ENCODE measurements around the gene PCAT6.

PCAT6 gene

DNA sequence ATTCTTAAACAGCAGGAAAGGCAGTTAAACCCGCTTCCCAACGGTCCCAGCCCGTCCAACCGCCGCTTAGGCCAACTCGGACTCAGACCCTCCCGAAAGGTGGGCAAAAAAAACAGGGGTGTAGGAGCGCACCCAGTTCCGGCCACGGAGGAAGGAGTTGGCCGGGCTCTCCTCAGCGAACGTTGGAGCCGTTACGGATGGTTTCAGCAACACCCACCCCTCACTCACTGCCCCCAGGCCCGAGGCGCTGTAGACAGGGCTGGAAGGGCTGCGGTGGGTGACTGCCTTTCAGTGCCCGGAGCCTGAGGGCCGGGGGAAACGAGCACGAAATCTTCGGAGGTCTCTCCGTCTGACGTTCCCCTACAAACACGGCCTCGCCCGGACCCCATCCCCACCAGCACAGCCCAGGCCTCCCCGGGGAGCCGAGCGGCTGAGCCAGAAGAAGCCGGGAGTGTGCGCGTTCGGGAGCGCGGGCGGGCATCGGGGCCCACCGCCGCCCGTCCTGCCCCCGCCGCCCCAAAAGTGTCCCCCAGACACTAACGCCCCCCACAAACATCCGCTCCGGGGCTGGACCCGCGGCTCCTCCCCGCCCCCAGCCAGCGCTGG, 3.8 kb upstream of the PCAT6 start:
- Histone ChIP-seq H3K27ac (ENCODE audit: insufficient read depth, low read depth, low read length, poor library complexity, severe bottlenecking) (no peak overlapping the region), H3K27me3 (ENCODE audit: control insufficient read depth, insufficient read depth, low read length, poor library complexity, severe bottlenecking) (peaks cover 25% of the 10 kb centered on the region), H3K9me3 (ENCODE audit: control insufficient read depth, low read length) (no peaks in the 10 kb centered on the region), H3K36me3 (ENCODE audit: control insufficient read depth, insufficient read depth, low read length) (no peaks in the 10 kb centered on the region), H3K4me3 (ENCODE audit: insufficient read depth, low read depth, low read length) (peak overlapping the region; percentile 98), H3K4me1 (ENCODE audit: control insufficient read depth, insufficient read depth, low read length) (peaks cover 11% of the 10 kb centered on the region)
- 0% methylated on average over 51 of the region's 51 CpGs for WGBS, 2 experiments

DNA sequence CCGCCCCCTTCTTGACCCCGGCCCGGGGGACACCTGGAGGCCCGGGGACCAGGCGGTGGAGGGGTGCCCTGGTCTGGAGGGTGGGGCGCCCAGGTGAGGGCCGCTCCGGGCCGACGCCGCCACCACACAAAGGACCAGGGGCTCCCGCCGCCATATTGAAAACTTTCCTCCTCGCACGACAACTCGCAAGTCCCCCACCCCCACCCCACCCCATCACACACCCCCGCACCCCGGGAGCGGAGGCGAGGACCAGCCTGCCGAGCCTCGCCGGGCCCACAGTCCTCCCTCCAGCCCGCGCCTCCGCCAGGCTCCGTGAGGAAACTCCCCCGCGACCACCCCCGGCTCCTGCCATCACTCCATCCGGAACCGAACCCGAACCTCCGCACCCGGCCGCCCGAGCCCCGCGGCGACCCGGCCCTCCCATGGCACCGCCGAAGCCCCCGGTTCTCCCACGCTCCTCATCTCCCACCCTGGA, 3.3 kb upstream of the PCAT6 start:
- no peaks in the 10 kb centered on the region for H3K9me3 ChIP-seq (ENCODE audit: control insufficient read depth, low read length)
- peak overlapping the region; percentile 98 for H3K4me3 ChIP-seq (ENCODE audit: insufficient read depth, low read depth, low read length)
- 0% methylated on average over 44 to 45 of the region's 45 CpGs for WGBS, 2 experiments
- peaks cover 16% of the 10 kb centered on the region for H3K4me1 ChIP-seq (ENCODE audit: control insufficient read depth, insufficient read depth, low read length)
- H3K36me3 ChIP-seq (ENCODE audit: control insufficient read depth, insufficient read depth, low read length): no peaks in the 10 kb centered on the region
- no peak overlapping the region for H3K27ac ChIP-seq (ENCODE audit: insufficient read depth, low read depth, low read length, poor library complexity, severe bottlenecking)
- H3K27me3 ChIP-seq (ENCODE audit: control insufficient read depth, insufficient read depth, low read length, poor library complexity, severe bottlenecking): peaks cover 30% of the 10 kb centered on the region

- peak within 1 kb of the TSS; percentile 98 for H3K4me3 ChIP-seq (ENCODE audit: insufficient read depth, low read depth, low read length)
- WGBS, 2 experiments: 0% methylated on average over 70 to 84 of the region's 84 CpGs
- H3K9me3 ChIP-seq (ENCODE audit: control insufficient read depth, low read length): no peaks in the 10 kb centered on the region
- H3K36me3 ChIP-seq (ENCODE audit: control insufficient read depth, insufficient read depth, low read length): no peaks in the 10 kb centered on the region
- H3K27me3 ChIP-seq (ENCODE audit: control insufficient read depth, insufficient read depth, low read length, poor library complexity, severe bottlenecking): peaks cover 32% of the 10 kb centered on the region
- H3K4me1 ChIP-seq (ENCODE audit: control insufficient read depth, insufficient read depth, low read length): peaks cover 22% of the 10 kb centered on the region
- peak within 1 kb of the TSS; percentile 56 for H3K27ac ChIP-seq (ENCODE audit: insufficient read depth, low read depth, low read length, poor library complexity, severe bottlenecking)
These were observed 2.6 kb upstream of the PCAT6 start, which contains the start of gene KDM5B for GRCh38 chr1:202807926-202808757. Gene KDM5B, minus strand, starts transcription at chr1:202808421. Its CDS starts 116 bp downstream, at chr1:202808305.

DNA sequence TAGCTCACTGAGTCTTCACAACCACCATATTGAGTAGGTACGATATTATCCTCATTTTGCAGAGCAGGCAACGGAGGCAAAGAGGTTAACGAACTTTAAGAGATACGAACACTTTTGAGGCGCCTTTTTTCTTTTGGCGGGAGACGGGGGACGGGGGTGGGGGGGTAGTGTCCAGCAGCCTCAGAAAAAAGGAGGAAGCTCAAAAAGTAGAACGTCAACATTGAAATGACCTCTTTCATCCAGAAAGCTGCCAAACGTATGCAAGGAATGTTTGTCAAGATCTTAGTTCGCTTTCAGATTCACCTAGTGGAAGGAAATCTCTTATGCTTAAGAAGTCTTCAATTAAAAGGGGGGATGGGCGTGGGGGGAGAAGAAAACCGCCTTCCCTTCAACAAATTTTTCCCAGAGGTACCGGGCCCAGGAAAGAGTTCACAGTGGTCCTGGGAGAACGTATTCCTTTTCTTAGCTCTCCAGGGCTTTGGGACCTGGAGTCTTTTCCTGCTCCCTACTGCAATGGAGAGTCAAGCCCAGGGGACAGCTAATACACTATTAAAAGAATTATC, 1.1 kb upstream of the PCAT6 start:
- Histone ChIP-seq H3K4me3 (ENCODE audit: insufficient read depth, low read depth, low read length) (no peak overlapping the region), H3K4me1 (ENCODE audit: control insufficient read depth, insufficient read depth, low read length) (peaks cover 22% of the 10 kb centered on the region), H3K27me3 (ENCODE audit: control insufficient read depth, insufficient read depth, low read length, poor library complexity, severe bottlenecking) (peaks cover 32% of the 10 kb centered on the region), H3K9me3 (ENCODE audit: control insufficient read depth, low read length) (no peaks in the 10 kb centered on the region), H3K27ac (ENCODE audit: insufficient read depth, low read depth, low read length, poor library complexity, severe bottlenecking) (no peak overlapping the region), H3K36me3 (ENCODE audit: control insufficient read depth, insufficient read depth, low read length) (no peaks in the 10 kb centered on the region)
- 69 to 79% methylated on average over 15 of the region's 15 CpGs for WGBS, 2 experiments

DNA sequence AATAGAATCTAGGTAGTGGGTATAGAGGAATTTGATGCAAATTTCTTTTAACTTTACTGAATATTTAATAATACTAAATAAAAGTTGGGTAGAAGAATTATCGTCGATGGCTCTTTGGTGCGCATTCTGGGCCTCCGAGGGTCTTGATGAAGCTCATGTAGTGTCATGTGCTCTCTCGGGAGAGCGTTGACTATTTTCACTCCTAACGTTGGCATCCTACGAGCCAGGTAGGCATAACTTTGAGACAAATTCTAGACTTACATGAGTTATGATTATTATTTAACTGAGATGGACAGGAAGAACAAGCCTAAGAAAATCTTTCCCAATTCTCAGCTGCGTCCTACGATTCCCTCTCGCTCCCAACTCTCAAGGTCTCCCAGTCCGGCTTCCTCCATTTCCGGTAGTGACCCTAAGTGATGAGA, 550 bp upstream of the PCAT6 start:
- Histone ChIP-seq H3K4me1 (ENCODE audit: control insufficient read depth, insufficient read depth, low read length) (peaks cover 16% of the 10 kb centered on the region), H3K27ac (ENCODE audit: insufficient read depth, low read depth, low read length, poor library complexity, severe bottlenecking) (no peak overlapping the region), H3K27me3 (ENCODE audit: control insufficient read depth, insufficient read depth, low read length, poor library complexity, severe bottlenecking) (peaks cover 32% of the 10 kb centered on the region), H3K4me3 (ENCODE audit: insufficient read depth, low read depth, low read length) (peak overlapping the region; percentile 80), H3K36me3 (ENCODE audit: control insufficient read depth, insufficient read depth, low read length) (no peaks in the 10 kb centered on the region), H3K9me3 (ENCODE audit: control insufficient read depth, low read length) (no peaks in the 10 kb centered on the region)
- 11 to 21% methylated on average over 13 of the region's 13 CpGs for WGBS, 2 experiments

- Histone ChIP-seq H3K27ac (ENCODE audit: insufficient read depth, low read depth, low read length, poor library complexity, severe bottlenecking) (no peak overlapping the region), H3K36me3 (ENCODE audit: control insufficient read depth, insufficient read depth, low read length) (no peaks in the 10 kb centered on the region)
These were observed 782 bp downstream of the PCAT6 start for GRCh38 chr1:202811296-202812175.

GRCh38 chr1:202812176-202813026, 1.6 kb downstream of the PCAT6 start:
- H3K36me3 ChIP-seq (ENCODE audit: control insufficient read depth, insufficient read depth, low read length): no peaks in the 10 kb centered on the region
- H3K27me3 ChIP-seq (ENCODE audit: control insufficient read depth, insufficient read depth, low read length, poor library complexity, severe bottlenecking): peaks cover 32% of the 10 kb centered on the region
- no peak overlapping the region for H3K27ac ChIP-seq (ENCODE audit: insufficient read depth, low read depth, low read length, poor library complexity, severe bottlenecking)
- H3K4me3 ChIP-seq (ENCODE audit: insufficient read depth, low read depth, low read length): no peak overlapping the region
- 58 to 69% methylated on average over 9 of the region's 9 CpGs for WGBS, 2 experiments
- H3K4me1 ChIP-seq (ENCODE audit: control insufficient read depth, insufficient read depth, low read length): peaks cover 14% of the 10 kb centered on the region
- H3K9me3 ChIP-seq (ENCODE audit: control insufficient read depth, low read length): no peaks in the 10 kb centered on the region

More at GRCh38 chr1:202811296-202812175, 782 bp downstream of the PCAT6 start:
- peaks cover 32% of the 10 kb centered on the region for H3K27me3 ChIP-seq (ENCODE audit: control insufficient read depth, insufficient read depth, low read length, poor library complexity, severe bottlenecking)
- H3K4me1 ChIP-seq (ENCODE audit: control insufficient read depth, insufficient read depth, low read length): peaks cover 14% of the 10 kb centered on the region
- H3K9me3 ChIP-seq (ENCODE audit: control insufficient read depth, low read length): no peaks in the 10 kb centered on the region
- H3K4me3 ChIP-seq (ENCODE audit: insufficient read depth, low read depth, low read length): peak overlapping the region; percentile 80
- 6 to 8% methylated on average over 43 of the region's 43 CpGs for WGBS, 2 experiments

DNA sequence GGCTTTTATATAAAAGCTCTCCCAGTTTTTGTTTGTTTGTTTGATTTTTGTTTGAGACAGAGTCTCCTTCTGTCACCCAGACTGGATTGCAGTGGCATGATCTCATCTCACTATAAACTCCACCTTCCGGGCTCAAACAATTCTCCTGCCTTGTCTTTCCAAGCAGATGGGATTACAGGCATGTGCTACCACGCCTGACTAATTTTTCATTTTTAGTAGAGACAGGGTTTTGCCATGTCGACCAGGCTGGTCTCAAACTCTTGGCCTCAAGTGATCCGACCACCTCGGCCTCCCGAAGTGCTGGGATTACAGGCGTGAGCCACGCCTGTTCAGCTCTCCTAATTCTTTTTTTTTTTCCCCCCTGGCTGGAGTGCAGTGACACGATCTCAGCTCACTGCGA, 4.4 kb downstream of the PCAT6 start:
- Histone ChIP-seq H3K4me3 (ENCODE audit: insufficient read depth, low read depth, low read length) (no peak overlapping the region), H3K9me3 (ENCODE audit: control insufficient read depth, low read length) (no peaks in the 10 kb centered on the region), H3K36me3 (ENCODE audit: control insufficient read depth, insufficient read depth, low read length) (no peaks in the 10 kb centered on the region), H3K27ac (ENCODE audit: insufficient read depth, low read depth, low read length, poor library complexity, severe bottlenecking) (no peak overlapping the region), H3K27me3 (ENCODE audit: control insufficient read depth, insufficient read depth, low read length, poor library complexity, severe bottlenecking) (peaks cover 16% of the 10 kb centered on the region), H3K4me1 (ENCODE audit: control insufficient read depth, insufficient read depth, low read length) (peaks cover 14% of the 10 kb centered on the region)
- 89% methylated on average over 10 of the region's 10 CpGs for WGBS, 2 experiments

DNA sequence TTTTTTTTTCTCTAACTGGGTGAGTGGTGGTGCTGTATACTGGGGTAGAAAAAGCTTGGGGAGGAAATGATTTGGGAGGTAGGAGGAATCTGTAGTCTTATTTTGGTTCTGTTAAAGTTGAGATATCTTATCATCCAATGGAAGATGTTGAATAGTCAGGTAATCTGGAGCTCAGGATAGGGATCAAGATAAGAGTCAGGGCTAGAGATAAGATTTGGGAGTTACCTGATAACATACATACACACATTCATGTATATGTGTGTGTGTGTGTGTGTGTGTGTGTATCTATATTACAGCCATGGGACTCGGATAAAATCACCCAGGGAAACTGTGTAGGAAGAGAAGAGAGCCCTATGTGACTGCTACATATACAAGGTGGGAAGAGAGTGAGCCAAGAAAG, 8.1 kb downstream of the PCAT6 start:
- Histone ChIP-seq H3K36me3 (ENCODE audit: control insufficient read depth, insufficient read depth, low read length) (no peaks in the 10 kb centered on the region), H3K27me3 (ENCODE audit: control insufficient read depth, insufficient read depth, low read length, poor library complexity, severe bottlenecking) (no peaks in the 10 kb centered on the region), H3K4me3 (ENCODE audit: insufficient read depth, low read depth, low read length) (no peak overlapping the region), H3K4me1 (ENCODE audit: control insufficient read depth, insufficient read depth, low read length) (no peaks in the 10 kb centered on the region), H3K9me3 (ENCODE audit: control insufficient read depth, low read length) (no peaks in the 10 kb centered on the region), H3K27ac (ENCODE audit: insufficient read depth, low read depth, low read length, poor library complexity, severe bottlenecking) (no peak overlapping the region)
- 89 to 90% methylated on average over 1 of the region's 1 CpG for WGBS, 2 experiments

Data from ectodermal cell (in vitro differentiated cells).